ENCODE data around the gene FSTL4.
"Not testable (repeated sequence)": the region's sequence is repeated elsewhere in the genome, so short reads cannot be mapped to it uniquely, and the experiment has no call there.

FSTL4 gene

DNA sequence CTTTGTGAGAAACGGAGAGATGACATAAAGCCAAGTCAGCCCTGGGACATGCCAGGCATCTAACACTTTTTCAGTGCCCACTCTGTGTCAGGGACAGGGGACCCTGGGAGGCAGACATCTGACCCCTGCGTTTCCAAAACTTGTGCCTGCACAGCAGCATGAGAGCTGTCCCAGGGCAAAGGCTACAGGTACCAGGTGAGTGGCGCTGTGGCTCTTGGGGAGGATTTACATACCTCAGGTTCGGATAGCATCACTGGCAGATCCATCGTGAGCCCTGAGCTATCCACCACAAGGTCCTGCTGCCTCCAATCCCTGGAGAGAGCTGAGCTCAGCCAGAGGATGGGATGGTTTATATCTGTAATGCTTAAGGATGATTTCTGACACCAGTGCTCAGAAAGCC, 52.4 kb downstream of the FSTL4 start:
- in situ Hi-C loops (cut with HindIII; ENCODE audit: low sequenced_read_pairs): no loop called here

DNA sequence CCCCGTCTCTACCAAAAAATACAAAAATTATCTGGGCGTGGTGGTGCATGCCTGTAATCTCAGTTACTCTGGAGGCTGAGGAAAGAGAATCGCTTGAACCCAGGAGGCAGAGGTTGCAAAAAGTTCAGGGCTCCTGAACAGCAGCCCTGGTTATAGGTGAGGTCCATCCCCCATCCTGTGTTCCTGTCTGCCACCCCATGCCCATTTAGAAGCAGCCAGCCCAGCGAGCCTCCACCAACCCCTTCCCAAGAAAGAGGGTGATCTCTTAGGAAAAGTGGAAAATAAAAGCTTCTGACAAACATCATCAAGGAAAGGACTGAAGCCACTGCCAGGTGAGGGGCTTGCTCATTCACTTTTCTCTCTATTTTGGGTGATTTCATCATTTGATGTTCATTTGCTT, 55.8 kb downstream of the FSTL4 start:
- in situ Hi-C loops (cut with HindIII; ENCODE audit: low sequenced_read_pairs): no loop called here

DNA sequence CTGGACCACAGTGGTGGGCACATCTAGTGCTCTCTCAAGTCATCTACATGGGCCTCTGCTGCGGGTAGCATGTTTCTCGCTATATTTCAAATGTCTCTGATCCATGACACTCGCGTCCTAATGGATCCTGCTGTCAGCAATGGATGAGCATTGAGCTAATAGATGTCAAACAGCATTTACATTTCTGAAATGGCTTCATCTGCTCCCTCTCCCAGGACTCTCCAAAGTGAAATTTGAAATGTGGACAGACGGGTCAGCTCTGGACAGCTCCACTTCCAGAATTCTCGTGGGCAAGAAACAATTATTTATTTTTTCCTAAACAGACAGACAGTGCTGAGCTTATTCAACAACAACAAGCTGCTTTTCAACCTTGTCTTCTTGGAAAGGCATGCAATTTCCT, 58.1 kb downstream of the FSTL4 start:
- in situ Hi-C loops (cut with HindIII; ENCODE audit: low sequenced_read_pairs): no loop called here

DNA sequence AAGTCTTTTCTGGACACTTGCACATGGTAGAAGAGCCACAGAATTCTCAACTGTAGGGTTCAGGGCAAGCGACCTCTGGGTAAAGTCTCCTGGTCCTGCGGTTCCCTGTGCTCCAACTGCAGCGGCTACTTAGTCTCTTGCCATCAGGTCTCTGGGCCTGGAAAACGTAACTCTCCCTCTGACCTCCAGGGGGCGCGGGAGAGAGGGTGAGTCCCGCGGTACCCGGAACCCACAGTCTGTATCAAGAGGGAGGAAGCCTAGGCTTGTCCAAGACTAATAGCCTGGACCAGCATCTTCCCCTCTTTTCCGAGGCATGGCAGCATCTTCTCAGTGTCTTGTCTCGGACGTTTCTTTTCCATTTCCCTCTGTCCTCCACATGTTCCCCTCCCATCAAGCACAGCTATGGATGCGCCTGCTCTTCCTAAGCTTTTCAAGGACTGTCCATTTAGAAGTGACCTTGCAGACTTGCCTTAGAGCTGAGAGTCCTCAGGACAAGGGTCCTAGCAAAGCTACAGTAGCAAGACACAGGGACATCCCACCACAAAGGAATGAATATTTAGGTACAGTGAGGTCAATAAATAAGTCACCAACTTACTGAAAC, 59.3 kb downstream of the FSTL4 start:
- in situ Hi-C loops (cut with HindIII; ENCODE audit: low sequenced_read_pairs): no loop called here

DNA sequence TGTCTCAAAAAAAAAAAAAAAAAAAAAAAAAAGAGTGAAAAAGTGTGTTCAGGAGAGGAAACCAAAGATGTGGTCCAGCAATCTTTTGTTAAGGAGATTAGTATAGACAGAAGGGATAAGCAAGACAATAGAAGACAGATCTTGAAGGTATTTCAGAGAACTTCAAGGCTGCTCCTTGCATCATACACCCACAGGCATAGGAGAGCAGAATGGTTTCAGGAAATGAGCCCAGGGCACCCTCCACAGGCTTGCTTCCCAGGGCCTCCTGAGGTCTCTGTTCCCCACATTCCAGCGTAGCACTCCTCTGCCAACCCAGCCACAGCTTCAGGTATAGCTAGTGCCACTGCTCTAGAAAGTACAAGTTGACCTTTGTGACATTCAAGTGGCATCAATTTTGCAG, 65.8 kb downstream of the FSTL4 start:
- in situ Hi-C loops (cut with HindIII; ENCODE audit: low sequenced_read_pairs): no loop called here

DNA sequence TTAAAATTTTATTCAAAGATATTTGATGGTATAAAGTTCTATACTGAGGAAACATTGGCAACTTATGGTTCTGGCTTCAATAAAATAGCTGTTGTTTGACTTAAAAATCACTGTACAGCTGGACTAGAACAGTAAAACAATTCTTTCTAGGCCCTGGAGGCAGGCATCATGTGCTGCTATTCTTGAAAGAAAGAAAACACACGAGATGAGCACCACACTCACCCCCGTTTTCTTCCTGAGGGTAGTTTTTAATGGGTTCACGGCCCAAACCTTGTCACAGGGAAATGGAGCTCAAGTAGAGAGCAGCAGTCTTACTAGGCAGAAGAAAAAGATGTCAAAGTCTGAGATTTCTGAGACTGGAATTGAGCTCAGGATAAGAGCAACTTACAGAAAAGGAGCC, 68.0 kb downstream of the FSTL4 start:
- in situ Hi-C loops (cut with HindIII; ENCODE audit: low sequenced_read_pairs): no loop called here

DNA sequence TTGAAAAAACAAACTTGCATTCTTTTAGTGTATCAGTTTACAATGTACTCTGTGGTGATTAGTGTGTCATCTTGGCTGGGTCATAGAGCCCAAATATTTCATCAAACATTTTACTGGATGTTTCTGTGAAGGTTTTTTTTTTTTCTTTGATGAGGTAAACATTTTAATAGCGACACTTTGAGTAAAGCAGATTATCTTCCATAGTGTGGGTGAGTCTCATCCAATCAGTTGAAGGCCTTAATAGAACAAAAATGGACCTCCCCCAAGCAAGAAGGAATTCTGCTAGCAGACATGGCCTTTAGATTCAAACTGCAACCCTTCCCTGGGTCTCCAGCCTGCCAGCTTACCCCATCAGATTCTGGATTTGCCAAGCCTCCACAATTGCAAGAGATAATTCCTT, 72.5 kb downstream of the FSTL4 start:
- in situ Hi-C loops (cut with HindIII; ENCODE audit: low sequenced_read_pairs): no loop called here

DNA sequence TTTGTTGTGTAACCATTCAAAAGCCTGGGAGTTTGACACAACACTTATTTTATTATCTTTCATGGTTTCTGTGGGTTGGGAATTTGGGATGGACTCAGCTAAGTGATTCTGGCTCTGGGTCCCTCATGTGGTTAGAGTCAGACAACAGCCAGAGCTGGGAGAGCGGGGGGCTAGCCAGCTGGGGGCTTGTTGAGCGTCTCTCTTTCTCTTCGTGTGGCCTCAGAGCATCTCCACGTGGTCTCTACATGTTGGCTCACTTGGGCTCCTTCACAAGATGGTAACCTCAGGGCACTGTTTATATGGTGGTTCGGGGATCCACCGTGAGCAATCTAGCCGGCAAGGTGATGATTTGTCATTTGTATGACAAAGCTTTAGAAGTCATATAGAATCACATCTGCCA, 73.6 kb downstream of the FSTL4 start:
- in situ Hi-C loops (cut with HindIII; ENCODE audit: low sequenced_read_pairs): no loop called here

DNA sequence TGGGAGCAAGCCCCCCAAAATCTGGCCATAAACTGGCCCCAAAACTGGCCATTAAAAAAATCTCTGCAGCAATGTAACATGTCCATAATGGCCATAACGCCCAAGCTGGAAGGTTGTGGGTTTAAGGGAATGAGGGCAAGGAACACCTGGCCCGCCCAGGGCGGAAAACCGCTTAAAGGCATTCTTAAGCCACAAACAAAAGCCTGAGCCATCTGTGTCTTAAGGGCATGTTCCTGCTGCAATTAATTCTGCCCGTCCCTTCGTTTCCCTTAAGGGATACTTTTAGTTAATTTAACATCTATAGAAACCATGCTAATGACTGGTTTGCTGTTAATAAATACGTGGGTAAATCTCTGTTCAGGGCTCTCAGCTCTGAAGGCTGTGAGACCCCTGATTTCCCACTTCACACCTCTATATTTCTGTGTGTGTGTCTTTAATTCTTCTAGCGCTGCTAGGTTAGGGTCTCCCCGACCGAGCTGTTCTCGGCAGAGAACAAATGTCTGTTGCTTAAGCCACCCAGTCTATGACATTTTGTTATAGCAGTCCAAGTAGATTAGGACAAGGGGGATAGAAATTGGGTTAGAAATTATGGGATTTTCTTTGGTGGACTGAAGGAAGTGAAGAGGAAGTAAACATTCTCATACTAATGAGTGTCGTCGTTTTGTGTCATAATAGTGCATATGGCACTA, 77.0 kb downstream of the FSTL4 start:
- in situ Hi-C loops (cut with HindIII; ENCODE audit: low sequenced_read_pairs): not testable (repeated sequence)

DNA sequence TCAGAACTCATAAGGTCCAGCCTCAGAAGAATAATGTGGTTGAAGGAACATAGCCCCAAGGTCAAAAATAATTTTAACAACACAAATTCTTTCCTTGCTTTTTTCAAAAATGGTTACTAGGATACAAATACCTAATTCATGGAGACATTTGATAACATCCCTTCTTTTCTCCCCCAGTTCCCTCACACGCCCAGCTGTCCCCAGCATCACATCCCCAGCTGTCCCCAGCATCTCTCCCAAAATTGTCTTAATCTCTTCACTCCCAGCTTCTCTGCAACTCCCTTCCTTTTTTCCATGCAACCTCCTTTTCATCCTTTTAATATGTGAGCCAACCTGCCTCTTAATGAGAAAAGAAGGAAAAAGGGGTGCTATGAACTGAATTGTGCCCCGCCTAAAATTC, 77.8 kb downstream of the FSTL4 start:
- in situ Hi-C loops (cut with HindIII; ENCODE audit: low sequenced_read_pairs): no loop called here

DNA sequence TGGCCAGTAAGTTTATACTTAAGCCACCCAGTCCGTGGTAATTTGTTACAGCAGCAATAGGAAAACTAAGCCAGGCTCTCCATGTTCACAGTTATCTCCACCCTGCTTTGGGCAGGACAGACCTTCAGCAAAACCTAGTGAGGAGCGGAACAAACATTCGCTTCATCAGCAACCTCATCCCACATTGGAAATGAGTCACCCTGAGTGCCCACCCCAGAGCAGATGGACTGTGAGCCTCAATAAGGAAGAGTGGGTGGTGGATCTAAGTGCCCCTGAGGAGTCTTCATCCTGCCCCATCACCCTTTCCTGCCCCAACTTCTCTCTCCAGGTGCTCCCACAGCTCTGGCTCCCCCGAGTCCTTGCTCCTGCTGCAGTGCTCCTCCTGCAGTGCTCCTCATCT, 78.8 kb downstream of the FSTL4 start:
- in situ Hi-C loops (cut with HindIII; ENCODE audit: low sequenced_read_pairs): no loop called here

DNA sequence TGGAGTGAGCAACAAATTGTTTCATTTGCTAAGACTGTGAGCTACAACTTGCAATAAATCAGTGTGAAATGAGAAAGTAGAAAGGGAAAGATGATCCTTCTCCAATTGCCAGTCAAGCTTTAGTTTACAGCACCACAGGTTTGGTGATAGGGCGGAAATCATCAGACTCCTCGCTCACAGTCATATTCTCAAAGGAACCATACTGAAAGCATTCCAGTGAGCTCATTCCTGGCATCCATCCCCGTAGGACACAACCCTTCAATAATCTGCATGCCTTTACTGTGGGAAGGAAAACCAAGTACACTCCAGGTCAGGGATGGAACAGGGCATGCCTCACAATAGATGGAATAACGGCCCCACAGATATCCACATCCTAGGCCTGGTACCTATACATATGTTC, 80.7 kb downstream of the FSTL4 start:
- in situ Hi-C loops (cut with HindIII; ENCODE audit: low sequenced_read_pairs): no loop called here

DNA sequence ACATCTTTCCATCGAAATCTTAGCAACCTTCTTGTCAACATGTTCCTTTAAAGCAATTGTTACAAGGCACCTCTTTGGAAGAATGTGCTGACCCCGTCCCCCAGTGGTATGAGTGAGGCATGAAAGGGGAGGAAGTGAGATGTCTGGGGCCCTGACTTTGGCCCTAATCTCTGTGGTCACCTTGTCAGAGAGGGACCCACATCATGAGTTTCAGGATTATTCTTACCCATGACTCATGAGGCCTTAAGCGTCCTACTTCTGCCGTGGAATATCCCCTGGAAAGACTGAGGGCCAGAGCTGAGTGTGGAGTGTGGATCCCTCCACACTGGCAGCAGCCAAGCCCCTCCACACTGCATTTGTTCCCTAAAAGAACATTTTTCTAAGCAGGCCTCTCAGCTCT, 81.2 kb downstream of the FSTL4 start:
- in situ Hi-C loops (cut with HindIII; ENCODE audit: low sequenced_read_pairs): no loop called here

DNA sequence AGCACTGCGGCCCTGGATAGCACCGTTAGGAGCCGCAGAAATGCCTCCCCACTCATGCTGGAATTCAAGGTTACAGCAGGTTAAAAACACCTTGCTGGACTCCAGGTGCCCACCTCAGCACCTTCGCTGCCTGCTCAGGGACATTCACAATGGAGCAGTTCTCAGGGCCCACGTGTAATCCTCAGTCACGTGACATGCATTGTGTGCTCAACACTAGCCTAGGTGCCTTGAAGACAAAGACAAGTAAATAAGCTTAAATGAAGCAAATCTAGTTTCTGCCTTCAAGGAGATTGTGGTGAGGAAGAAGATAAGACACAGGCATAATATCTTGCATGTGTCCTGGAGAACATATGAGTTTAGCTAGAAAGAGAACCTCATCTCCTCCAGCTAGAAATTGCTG, 82.1 kb downstream of the FSTL4 start:
- in situ Hi-C loops (cut with HindIII; ENCODE audit: low sequenced_read_pairs): no loop called here

DNA sequence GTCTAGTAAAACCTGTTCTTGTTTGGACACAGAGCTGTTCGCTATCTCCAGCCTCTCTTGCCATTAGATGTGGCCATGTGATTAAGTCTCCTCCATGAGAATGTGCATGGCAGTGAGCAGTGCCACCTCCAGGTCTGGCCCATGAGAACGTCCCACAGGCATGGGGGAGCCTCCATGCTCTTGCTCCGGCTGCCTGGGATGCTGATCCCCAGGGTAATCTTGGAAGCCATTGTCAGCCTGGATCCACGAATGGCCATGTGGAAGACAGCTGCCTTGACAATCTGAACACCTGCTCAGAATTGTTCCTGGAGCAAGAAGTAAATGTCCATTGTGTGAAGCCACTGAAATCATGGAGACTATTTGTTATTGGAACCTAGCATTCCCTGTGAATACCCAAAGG, 83.5 kb downstream of the FSTL4 start:
- in situ Hi-C loops (cut with HindIII; ENCODE audit: low sequenced_read_pairs): no loop called here

DNA sequence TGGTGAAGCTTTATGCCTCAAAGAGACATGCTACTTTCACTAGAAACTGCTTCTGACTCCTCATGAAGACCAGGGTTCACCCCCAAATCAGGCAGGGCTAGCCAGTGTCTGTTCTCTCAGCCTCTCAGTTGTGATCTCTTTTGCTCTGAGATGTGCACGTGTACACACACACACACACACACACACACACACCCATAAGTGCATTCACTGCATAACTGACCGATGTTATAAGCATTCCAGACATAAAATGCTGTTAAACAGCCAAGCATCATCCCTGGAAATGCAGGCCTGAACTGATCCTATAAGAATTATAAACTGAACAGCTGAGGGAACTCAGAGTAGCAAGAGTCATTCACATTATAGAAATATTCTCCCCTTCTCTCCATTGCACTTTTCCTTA, 85.0 kb downstream of the FSTL4 start:
- in situ Hi-C loops (cut with HindIII; ENCODE audit: low sequenced_read_pairs): no loop called here

DNA sequence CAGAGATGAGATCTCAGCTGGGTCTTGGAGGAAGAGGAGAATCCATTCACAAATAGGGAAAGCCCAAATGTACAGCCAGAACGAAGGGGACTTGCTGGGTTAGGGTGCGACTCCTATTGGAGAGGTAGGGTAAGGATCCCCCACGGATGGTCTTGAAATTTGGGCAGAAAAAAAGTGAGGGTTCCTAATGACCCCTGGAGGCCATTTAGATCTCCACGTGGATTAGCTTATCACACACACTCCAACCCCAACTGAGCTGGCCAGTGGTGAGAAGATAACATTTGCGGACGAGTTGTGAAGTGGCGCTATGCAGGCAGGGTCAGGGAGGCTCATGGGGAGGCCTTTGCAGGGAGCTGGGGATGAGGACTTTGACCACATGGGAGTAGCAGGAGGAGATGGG, 86.0 kb downstream of the FSTL4 start:
- in situ Hi-C loops (cut with HindIII; ENCODE audit: low sequenced_read_pairs): no loop called here

DNA sequence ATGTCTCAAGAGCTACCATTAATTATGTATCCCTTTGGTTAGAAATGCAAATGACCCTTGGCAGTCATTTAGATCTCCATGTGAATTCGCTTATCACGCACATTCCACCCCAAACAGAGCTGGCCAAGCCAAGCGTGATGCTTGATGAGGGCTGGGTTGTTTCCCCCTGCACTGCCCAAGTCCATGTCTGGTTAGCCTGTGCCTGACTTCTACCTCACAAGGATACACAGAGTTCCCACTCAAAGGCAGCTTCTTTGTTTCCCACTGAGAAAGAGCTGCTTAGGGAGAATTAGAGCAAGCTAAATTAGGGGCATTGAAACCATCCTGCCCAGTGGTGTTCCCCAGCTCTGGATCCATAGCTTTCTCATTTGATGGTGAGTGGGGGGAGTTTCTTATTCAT, 87.2 kb downstream of the FSTL4 start:
- in situ Hi-C loops (cut with HindIII; ENCODE audit: low sequenced_read_pairs): no loop called here

DNA sequence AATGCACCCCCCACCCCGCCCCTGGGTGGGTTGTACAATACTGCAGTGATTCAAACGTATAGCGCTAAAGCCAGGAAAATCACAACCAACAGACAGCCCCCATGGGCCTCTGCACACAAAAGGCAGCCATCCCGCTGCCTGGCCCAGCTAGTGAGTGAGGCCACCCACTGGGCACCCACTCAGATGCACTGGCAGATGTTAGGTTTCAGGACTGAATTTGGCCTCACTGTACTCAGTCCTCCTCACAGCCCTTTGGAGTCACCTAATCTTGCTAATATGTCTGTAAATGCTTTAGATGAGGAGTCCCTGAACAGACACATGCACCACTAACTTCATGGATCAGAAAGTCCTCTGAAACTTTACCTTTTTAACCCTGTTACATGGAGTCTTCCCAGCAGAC, 87.7 kb downstream of the FSTL4 start:
- in situ Hi-C loops (cut with HindIII; ENCODE audit: low sequenced_read_pairs): no loop called here

DNA sequence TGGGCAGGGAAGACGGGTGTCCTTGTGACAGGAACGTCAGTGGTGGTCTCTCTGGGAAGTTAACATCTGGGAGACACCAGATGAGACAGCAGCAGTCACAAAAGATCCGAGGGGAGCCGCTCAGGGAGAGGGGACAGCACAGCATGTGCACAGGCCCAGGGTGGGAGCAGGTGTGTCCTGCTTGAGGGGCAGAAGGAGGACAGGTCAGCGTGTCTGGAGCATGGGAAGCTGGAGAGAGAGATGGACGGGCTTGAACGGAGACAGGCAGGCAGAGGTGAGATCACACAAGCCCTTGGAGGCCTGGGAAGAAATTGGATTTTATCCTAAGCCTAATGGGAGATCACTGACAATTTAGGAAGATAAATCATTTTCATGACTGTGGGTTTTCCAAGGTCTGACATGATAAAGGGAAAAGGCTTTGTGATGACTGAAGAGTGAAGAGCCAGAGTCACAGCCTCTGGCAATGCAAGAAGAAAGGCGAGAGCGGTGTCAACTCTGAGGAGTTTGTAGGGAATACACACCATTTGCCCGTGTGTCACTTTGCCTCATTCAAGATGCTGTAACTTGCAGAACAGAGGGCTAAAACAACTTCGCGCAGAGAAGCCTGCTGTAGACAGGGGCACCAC, 88.3 kb downstream of the FSTL4 start:
- in situ Hi-C loops (cut with HindIII; ENCODE audit: low sequenced_read_pairs): no loop called here

DNA sequence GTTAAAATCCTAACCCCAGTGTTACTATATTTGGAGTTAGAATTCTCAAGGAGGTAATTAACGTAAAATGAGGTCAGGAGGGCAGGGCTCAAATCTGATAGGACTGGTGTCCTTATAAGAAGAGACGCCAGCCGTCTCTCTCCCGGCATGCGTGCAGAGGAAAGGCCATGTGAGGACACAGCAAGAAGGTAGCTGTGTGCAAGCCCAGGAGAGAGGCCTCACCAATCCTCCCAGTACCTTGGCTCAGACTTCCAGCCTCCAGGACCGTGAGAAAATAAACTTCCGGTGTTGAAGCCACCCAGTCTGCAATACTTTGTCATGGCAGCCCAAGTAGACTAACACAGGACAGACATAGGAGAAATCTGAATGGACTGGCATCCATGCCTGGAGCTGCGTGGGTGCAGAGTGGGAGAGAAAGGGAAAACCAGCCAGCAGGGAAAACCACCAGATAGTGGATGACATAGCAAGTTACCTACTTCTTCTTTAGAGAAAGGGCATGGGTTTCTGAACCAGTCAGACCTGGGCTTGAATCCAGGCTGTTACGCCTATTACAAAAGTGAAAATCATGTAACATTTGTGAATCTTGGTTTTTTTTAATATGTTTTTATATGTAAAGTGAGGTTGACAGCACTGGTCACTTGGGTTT, 89.2 kb downstream of the FSTL4 start:
- in situ Hi-C loops (cut with HindIII; ENCODE audit: low sequenced_read_pairs): no loop called here

DNA sequence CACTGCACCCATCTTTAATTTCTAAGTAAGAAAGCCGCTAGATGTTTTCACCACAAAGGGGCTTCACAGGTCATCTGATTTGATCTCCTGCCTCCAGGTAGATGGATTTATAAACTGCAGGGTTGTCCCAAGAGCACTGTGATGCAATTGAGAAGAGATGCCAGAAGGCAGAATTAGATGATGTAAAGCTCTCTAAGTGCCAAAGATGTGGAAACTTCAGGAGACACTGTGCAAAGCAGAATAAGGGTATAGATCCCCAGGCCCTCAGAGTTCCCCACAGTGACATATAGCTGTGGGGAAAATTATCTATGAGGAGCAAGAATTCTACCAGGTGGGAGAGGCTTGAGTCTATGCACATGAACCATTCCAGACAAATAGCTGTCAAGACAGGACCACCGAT, 90.5 kb downstream of the FSTL4 start:
- in situ Hi-C loops (cut with HindIII; ENCODE audit: low sequenced_read_pairs): no loop called here

All from endothelial cell of hepatic sinusoid (primary cell).